HuH-7.5 (cell line): ENCODE data around the gene SPNS2.

ENCODE experiments used
- DNase-seq: peaks from one replicate; pipeline ENCODE4 v3.0.0; 2011; ENCODE audit warnings: low spot score

Gene SPNS2

GRCh38 chr17:4503283-4504025, 4.8 kb downstream of the SPNS2 start:
- DNase-seq: no peak

GRCh38 chr17:4504188-4504587, 5.5 kb downstream of the SPNS2 start:
- no peak for DNase-seq

- no peak for DNase-seq
Observed at GRCh38 chr17:4505187-4505586, 6.5 kb downstream of the SPNS2 start.

- no peak for DNase-seq
Observed at GRCh38 chr17:4506175-4506813, 7.6 kb downstream of the SPNS2 start.

GRCh38 chr17:4506892-4507291, 8.2 kb downstream of the SPNS2 start:
- no peak for DNase-seq

- DNase-seq: no peak
Observed at GRCh38 chr17:4507361-4508111, 8.9 kb downstream of the SPNS2 start.

GRCh38 chr17:4508207-4508606, 9.5 kb downstream of the SPNS2 start:
- no peak for DNase-seq

- no peak for DNase-seq
Observed at GRCh38 chr17:4509401-4509800, 10.7 kb downstream of the SPNS2 start.

GRCh38 chr17:4509923-4510617, 11.4 kb downstream of the SPNS2 start:
- no peak for DNase-seq

GRCh38 chr17:4510618-4510941, 11.9 kb downstream of the SPNS2 start:
- no peak for DNase-seq

- DNase-seq: no peak
Observed at GRCh38 chr17:4511199-4511932, 12.7 kb downstream of the SPNS2 start.

- no peak for DNase-seq
Observed at GRCh38 chr17:4512156-4513112, 13.8 kb downstream of the SPNS2 start.

- DNase-seq: no peak
Observed at GRCh38 chr17:4513113-4514032, 14.7 kb downstream of the SPNS2 start.

- no peak for DNase-seq
Observed at GRCh38 chr17:4514206-4514605, 15.5 kb downstream of the SPNS2 start.

- no peak for DNase-seq
Observed at GRCh38 chr17:4514779-4515178, 16.1 kb downstream of the SPNS2 start.

GRCh38 chr17:4515501-4515900, 16.8 kb downstream of the SPNS2 start:
- no peak for DNase-seq

GRCh38 chr17:4516735-4517134, 18.1 kb downstream of the SPNS2 start:
- DNase-seq: no peak

- no peak for DNase-seq
Observed at GRCh38 chr17:4518901-4519300, 20.2 kb downstream of the SPNS2 start.

GRCh38 chr17:4519361-4519788, 20.7 kb downstream of the SPNS2 start:
- no peak for DNase-seq
